ENCODE data around the gene GALNT14. TPM values are rescaled to one million over a fixed set of nuclear protein-coding genes. Genes with fewer than 3 reads are reported as not detected.

GALNT14 gene
- total RNA-seq, 4 donors from 2014 or later, result 0.15 to 0.62 (median 0.35) TPM; not detected in 1

GRCh38 chr2:31151501-31151900, 13.3 kb upstream of the GALNT14 start:
- peaks cover 19% of the 10 kb centered on the region for H3K27me3 ChIP-seq
- H3K36me3 ChIP-seq, result no peaks in the 10 kb centered on the region
- H3K9me3 ChIP-seq, result no peaks in the 10 kb centered on the region
- no peak overlapping the region for H3K4me3 ChIP-seq
- no peak overlapping the region for H3K27ac ChIP-seq
- H3K4me1 ChIP-seq, result no peaks in the 10 kb centered on the region
- TF ChIP-seq POLR2A (IDR thresholded peaks at IDR 0.05), result no peak
- no peak for TF ChIP-seq POLR2AphosphoS5 (IDR thresholded peaks at IDR 0.05)
- no peak for TF ChIP-seq EP300 (IDR thresholded peaks at IDR 0.05)
- no peak for TF ChIP-seq CTCF (IDR thresholded peaks at IDR 0.05)
- no peak for ATAC-seq
- WGBS, 2 donors (ENCODE audit: low coverage in 1 of 2), result 84 to 100% methylated on average over 1 to 6 of the region's 6 CpGs

GRCh38 chr2:31150120-31150670, 12.0 kb upstream of the GALNT14 start:
- no peak overlapping the region for H3K4me3 ChIP-seq
- no peak overlapping the region for H3K27ac ChIP-seq
- no peaks in the 10 kb centered on the region for H3K9me3 ChIP-seq
- peaks cover 19% of the 10 kb centered on the region for H3K27me3 ChIP-seq
- no peak for ATAC-seq
- no peaks in the 10 kb centered on the region for H3K4me1 ChIP-seq
- H3K36me3 ChIP-seq, result no peaks in the 10 kb centered on the region
- 75 to 83% methylated on average over 2 to 6 of the region's 6 CpGs for WGBS, 2 donors (ENCODE audit: low coverage in 1 of 2)
- TF ChIP-seq EP300 (IDR thresholded peaks at IDR 0.05) (no peak), POLR2A (IDR thresholded peaks at IDR 0.05) (no peak), POLR2AphosphoS5 (IDR thresholded peaks at IDR 0.05) (no peak), CTCF (IDR thresholded peaks at IDR 0.05) (no peak)

GRCh38 chr2:31148514-31148913, 10.3 kb upstream of the GALNT14 start:
- Histone ChIP-seq H3K27me3 (peaks cover 19% of the 10 kb centered on the region), H3K4me3 (no peak overlapping the region), H3K4me1 (no peaks in the 10 kb centered on the region), H3K9me3 (no peaks in the 10 kb centered on the region), H3K27ac (no peak overlapping the region), H3K36me3 (no peaks in the 10 kb centered on the region)
- 79 to 86% methylated on average over 2 of the region's 2 CpGs for WGBS, 2 donors (ENCODE audit: low coverage in 1 of 2)
- no peak for ATAC-seq
- no peak for TF ChIP-seq POLR2AphosphoS5 (IDR thresholded peaks at IDR 0.05)
- no peak for TF ChIP-seq CTCF (IDR thresholded peaks at IDR 0.05)
- TF ChIP-seq POLR2A (IDR thresholded peaks at IDR 0.05), result no peak
- TF ChIP-seq EP300 (IDR thresholded peaks at IDR 0.05), result no peak

- no peak overlapping the region for H3K27ac ChIP-seq
- no peak for TF ChIP-seq CTCF (IDR thresholded peaks at IDR 0.05)
- no peak for TF ChIP-seq POLR2AphosphoS5 (IDR thresholded peaks at IDR 0.05)
- no peak for TF ChIP-seq POLR2A (IDR thresholded peaks at IDR 0.05)
- TF ChIP-seq EP300 (IDR thresholded peaks at IDR 0.05), result no peak
- peaks cover 19% of the 10 kb centered on the region for H3K27me3 ChIP-seq
- H3K9me3 ChIP-seq, result no peaks in the 10 kb centered on the region
- 72 to 89% methylated on average over 2 to 5 of the region's 5 CpGs for WGBS, 2 donors (ENCODE audit: low coverage in 1 of 2)
- no peak for ATAC-seq
- no peaks in the 10 kb centered on the region for H3K36me3 ChIP-seq
- no peak overlapping the region for H3K4me3 ChIP-seq
- H3K4me1 ChIP-seq, result no peaks in the 10 kb centered on the region
Measured at GRCh38 chr2:31147645-31148044, 9.4 kb upstream of the GALNT14 start.

GRCh38 chr2:31142110-31142509, 3.9 kb upstream of the GALNT14 start:
- Histone ChIP-seq H3K27me3 (peaks cover 17% of the 10 kb centered on the region), H3K4me3 (no peak overlapping the region), H3K36me3 (no peaks in the 10 kb centered on the region), H3K27ac (no peak overlapping the region), H3K9me3 (no peaks in the 10 kb centered on the region), H3K4me1 (peaks cover 0 to 18% (median 12%) of the 10 kb centered on the region in 3 donors)
- WGBS, 2 donors (ENCODE audit: low coverage in 1 of 2), result 53 to 54% methylated on average over 3 of the region's 3 CpGs
- no peak for ATAC-seq
- no peak for TF ChIP-seq POLR2A (IDR thresholded peaks at IDR 0.05)
- TF ChIP-seq POLR2AphosphoS5 (IDR thresholded peaks at IDR 0.05), result no peak
- TF ChIP-seq CTCF (IDR thresholded peaks at IDR 0.05), result no peak
- no peak for TF ChIP-seq EP300 (IDR thresholded peaks at IDR 0.05)

Measured in gastroesophageal sphincter (tissue), 4 donors.